MG63 (cell line): ENCODE data around the gene LPGAT1. TPM values are rescaled to one million over a fixed set of nuclear protein-coding genes. Genes with fewer than 3 reads are reported as not detected.
"Not testable (repeated sequence)": the region's sequence is repeated elsewhere in the genome, so short reads cannot be mapped to it uniquely, and the experiment has no call there.

Experiments
- DNase-seq: peaks from one replicate; pipeline ENCODE4 v3.0.0-alpha.2; 2020
- H3K27me3 ChIP-seq: fragments of 250-450 bp; sonication (Bioruptor Pico); 2 replicates; pipeline ENCODE4 v1.5.1; 2020; ENCODE audit warnings: mild to moderate bottlenecking, moderate library complexity
- H3K36me3 ChIP-seq: fragments of 250-450 bp; sonication (Bioruptor Pico); 2 replicates; pipeline ENCODE4 v1.5.1; 2020; ENCODE audit warnings: mild to moderate bottlenecking, moderate library complexity
- H3K4me3 ChIP-seq: fragments of 250-450 bp; sonication (Bioruptor Pico); 2 replicates; pipeline ENCODE4 v1.5.1; 2020; ENCODE audit warnings: mild to moderate bottlenecking, moderate library complexity
- H3K9me3 ChIP-seq: fragments of 250-450 bp; sonication (Bioruptor Pico); 2 replicates; pipeline ENCODE4 v1.5.1; 2020; ENCODE audit warnings: mild to moderate bottlenecking, moderate library complexity
- total RNA-seq: library from RNA; depleted of rRNA; stranded (reverse); fragments of >200 nt; shearing (Covaris generic); gene quantifications from 2 replicates; pipeline ENCODE4 v1.2.3, GENCODE V29; 2014; ENCODE audit warnings: low replicate concordance

Gene LPGAT1
- total RNA-seq, 1 experiment from 2014 or later, result 17.9 TPM

DNA sequence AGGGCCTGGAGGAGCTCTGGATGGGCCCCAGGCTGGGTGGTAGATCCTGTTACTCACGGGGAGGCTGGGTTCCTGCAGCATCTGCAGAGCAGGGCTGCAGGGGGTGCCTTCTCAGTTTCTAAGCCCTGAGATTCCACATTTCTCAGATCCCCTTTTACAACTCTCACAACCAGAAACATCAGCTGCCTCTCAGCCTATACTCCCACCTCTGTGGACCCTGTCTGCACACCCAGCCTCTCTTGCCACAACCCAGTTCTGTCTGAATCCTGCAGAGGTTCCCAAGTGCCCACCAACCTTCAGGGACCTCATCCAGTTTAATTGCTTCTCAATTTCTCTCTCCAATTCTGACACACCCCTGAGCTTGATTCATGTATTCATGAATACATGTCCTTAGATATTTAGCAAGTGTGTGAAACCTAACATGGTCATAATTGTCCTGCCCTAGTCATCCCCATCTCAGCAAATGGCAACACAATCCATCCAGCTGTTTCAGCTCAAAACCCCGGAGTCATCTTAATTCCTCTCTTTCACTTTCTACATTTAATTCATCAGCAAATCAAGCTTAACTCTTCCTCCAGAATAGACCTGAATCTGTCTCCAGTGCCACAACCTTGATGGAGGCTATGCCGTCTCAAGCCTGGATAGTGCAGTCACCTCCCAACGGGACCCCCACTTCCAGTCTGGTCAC, 98.1 kb downstream of the LPGAT1 start:
- no peaks in the 10 kb centered on the region for H3K9me3 ChIP-seq
- H3K4me3 ChIP-seq, result no peak overlapping the region
- no peaks in the 10 kb centered on the region for H3K36me3 ChIP-seq
- no peaks in the 10 kb centered on the region for H3K27me3 ChIP-seq
- DNase-seq, result no peak

DNA sequence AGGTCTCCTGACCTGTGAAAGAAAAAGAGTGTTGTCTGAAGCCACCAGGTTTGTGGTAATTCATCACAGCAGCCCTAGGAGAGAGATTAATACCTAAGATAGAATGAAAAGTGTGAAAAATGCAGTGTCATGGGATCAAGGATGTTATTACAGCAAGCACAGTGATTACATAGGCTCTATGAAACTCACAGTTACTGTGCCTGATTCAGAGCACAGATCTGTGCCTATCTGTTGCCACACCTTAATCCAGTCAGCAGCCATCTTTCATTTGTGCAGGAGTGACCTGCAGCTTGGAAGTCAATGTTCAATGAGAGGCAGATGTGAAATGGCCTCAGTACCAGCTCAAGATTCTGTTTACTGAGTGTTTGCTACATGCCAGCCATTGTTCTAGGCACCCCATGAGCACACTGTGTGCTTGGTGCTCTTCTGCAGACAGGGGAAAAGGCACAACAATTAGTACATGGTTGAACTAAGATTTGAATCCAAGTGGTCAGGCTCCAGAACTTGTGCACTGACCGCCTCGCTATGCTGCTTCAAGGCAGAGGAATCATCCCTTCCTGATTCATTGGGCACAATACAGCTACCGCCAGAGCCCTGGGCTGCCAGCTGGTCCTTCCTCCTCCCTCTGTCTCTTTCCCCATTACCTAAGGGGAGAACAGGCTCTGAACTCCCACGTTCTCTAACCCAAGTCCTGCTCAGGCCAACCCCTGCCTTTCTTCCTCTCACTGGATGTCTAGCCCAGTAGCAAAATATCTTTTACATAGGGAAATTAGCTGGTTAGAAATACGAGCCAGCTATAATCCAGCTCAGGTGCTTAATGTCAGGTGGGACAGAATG, 98.9 kb downstream of the LPGAT1 start:
- DNase-seq, result no peak
- H3K4me3 ChIP-seq, result no peak overlapping the region

DNA sequence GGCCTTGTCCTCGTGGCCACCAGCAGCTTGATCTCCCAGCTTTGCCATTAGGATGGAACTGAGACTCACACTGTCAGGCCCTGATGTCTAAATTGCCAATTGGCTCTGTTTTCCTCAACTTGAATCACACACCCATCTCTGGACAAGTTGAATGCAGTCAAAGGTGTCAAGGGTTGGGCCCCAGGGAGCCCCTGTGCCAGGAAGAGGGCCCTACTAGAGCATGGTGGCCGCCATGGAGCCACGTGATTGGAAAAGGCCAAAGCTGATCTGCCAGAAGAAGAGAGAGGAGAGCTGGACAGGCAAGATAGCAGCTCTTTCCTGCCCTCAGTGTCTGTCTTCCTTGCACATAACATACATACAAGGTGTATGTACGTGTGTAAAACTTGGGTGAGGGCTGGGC, 100.2 kb downstream of the LPGAT1 start:
- Histone ChIP-seq H3K9me3 (no peaks in the 10 kb centered on the region), H3K27me3 (no peaks in the 10 kb centered on the region), H3K36me3 (no peaks in the 10 kb centered on the region), H3K4me3 (no peak overlapping the region)
- DNase-seq, result no peak

More for the DNA sequence above, 98.9 kb downstream of the LPGAT1 start:
- no peaks in the 10 kb centered on the region for H3K9me3 ChIP-seq
- no peaks in the 10 kb centered on the region for H3K36me3 ChIP-seq
- H3K27me3 ChIP-seq, result no peaks in the 10 kb centered on the region

DNA sequence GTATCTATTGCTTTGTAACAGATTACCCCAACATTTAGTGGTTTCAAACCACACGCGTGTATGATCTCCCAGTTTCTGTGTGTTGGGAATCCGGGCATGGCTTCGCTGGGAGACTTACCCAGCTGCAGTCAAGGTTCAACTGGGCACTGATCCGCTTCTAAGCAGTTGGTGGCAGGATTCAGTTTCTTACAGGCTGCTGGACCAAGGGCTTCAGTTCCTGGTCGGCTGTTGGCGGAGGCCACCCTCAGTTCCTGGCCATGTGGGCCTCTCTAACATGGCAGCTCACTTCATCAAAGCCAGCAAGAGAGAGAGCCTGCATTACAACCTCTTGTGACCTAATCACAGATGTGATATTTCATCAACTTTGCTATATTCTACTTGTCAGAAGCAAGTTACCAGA, 101.3 kb downstream of the LPGAT1 start:
- Histone ChIP-seq H3K36me3 (no peaks in the 10 kb centered on the region), H3K4me3 (no peak overlapping the region), H3K27me3 (no peaks in the 10 kb centered on the region), H3K9me3 (no peaks in the 10 kb centered on the region)
- DNase-seq, result no peak

DNA sequence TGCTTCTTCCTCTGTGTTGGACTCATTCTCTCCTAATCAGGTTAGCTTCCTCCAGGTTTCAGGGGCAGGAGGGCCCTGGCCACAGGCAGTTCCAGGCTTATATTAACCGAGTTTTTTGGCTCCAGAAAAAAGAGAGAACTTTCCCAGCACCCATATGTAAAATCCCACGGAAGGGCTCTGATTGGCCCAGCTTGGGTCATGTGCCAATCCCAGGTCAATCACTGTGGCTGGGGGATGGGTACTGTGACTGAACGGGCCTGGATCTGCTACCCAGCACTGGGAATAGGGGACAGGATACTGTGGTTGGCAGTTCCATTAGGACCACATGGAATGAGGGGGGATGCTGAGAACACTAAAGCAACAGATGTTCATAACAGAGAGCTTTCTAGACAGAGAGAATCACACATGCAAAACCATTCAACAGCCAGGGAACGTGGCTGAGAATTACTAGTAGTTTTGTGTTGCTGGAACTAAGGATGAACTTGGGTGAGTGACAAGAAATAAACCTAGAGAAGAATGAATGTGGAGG, 104.0 kb downstream of the LPGAT1 start:
- no peaks in the 10 kb centered on the region for H3K9me3 ChIP-seq
- no peaks in the 10 kb centered on the region for H3K36me3 ChIP-seq
- H3K27me3 ChIP-seq, result no peaks in the 10 kb centered on the region
- no peak for DNase-seq
- no peak overlapping the region for H3K4me3 ChIP-seq

DNA sequence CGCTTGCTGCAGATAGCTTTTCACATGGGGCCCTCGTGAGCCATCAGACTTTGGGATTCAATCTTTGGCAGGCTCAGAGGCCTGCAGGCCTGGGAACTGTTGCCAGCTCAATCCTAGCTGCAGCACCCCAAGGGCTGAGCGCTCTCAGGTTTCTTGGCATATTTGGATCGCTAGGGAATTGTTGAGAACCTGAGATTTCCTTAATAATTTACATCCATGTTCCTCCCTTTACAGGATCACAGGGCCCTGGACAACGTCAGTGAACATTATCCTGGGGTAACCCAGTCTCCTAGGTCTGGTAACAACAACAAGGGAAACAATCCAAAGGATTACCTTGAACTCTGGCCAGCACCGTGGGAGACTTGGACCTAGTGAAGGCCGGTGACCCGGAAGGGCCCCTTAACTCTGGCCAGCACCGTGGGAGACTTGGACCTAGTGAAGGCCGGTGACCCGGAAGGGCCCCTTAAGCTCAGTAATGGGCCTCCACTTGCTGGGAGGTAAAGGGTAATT, 105.8 kb downstream of the LPGAT1 start:
- H3K27me3 ChIP-seq, result no peaks in the 10 kb centered on the region
- H3K4me3 ChIP-seq, result no peak overlapping the region
- no peaks in the 10 kb centered on the region for H3K36me3 ChIP-seq
- no peaks in the 10 kb centered on the region for H3K9me3 ChIP-seq
- DNase-seq, result peak; percentile 60

DNA sequence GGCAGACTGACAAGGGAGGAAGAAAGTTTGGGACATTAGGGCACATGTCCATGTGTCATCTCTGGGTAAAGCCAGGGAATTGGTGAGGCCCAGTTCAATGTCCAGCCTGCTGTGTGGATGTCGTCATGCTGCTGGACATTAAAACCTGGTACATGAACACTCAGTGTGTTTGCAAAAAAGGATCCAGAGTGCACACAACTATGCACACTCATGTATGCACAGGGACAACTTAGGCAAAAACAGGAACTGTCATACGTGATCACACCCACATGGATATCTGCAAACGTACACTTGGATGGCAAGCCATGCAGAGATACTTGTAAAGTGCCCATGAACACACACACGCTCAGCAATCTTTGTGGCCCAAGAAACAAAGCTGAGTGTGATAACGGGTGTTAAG, 107.3 kb downstream of the LPGAT1 start:
- Histone ChIP-seq H3K36me3 (no peaks in the 10 kb centered on the region), H3K9me3 (no peaks in the 10 kb centered on the region), H3K27me3 (no peaks in the 10 kb centered on the region), H3K4me3 (no peak overlapping the region)
- no peak for DNase-seq

DNA sequence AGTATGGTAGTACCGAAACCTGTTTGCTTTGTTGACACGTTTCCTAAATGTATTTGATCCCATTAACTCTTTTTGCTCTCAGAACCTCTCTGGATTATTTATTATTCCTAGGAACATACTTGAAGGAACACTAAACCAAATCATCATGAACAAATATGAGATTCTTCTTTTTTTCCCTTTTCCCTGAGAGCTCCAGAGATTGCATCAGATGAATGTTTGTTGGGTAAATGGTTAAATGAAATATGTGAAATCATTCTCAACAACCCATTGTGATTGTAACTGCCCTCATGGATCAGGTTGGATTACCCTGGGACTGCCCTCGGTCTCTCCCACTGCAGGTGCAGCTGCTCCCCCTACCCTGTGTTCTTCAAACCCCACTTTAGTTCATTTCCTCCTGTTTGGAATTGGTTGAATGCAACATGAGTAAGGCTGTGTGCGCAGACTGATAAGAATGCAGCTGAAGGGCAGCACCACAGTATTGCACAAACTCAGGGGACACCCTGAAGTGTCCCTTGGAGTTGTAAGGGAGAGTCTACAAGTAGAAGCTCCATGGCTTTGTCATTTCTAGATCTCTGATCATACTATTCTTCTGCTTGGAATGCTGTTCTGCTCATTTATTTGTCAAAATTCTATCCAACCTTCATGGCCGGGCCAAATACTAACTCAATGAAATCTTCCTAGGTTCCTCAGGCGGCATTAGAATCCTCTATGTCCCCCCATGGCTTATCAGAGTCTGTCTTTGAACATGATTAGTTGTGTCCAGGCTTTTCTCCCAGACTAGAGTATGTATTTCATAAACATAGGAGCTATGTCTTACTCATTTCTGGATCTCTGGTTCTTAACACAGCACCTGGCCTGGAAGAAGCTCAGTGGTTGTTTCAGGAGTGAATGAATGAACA, 108.0 kb downstream of the LPGAT1 start:
- Histone ChIP-seq H3K27me3 (no peaks in the 10 kb centered on the region), H3K9me3 (no peaks in the 10 kb centered on the region), H3K4me3 (no peak overlapping the region), H3K36me3 (no peaks in the 10 kb centered on the region)
- no peak for DNase-seq

DNA sequence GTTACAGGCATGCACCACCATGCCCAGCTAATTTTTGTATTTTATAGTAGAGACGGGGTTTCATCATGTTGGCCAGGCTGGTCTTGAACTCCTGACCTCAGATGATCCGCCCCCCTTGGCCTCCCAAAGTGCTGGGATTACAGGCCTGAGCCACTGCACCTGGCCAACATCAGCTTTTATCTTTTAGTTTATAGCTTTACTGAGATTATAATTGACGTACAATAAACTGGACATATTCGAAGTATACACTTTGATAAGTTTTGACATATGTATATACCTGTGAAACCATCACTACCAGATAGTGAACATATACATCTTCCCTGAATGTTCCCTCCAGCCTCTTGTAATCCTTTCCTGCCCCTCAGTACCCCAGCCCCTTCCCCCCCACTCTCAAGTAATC, 114.0 kb downstream of the LPGAT1 start:
- H3K4me3 ChIP-seq, H3K9me3 ChIP-seq, H3K27me3 ChIP-seq, H3K36me3 ChIP-seq, DNase-seq: not testable (repeated sequence)

DNA sequence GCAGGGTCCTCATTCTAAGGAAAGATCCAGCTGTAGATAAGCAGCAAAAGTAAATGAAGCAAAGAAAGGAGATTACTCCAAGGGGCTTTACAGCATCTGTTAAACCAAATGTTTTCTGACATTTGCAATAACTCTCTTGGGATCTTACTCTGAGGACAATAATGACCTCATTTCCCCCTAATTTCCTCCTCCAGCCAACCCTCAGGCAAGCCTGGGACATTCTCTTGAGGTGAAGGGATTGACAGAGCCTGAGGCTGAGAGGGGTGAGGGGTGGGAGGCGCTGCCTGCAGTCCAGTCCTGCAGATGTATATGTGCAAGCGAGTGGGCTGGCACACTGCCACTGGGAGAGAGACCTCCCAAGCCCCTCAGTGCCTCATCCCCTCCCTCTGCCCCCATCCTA, 114.6 kb downstream of the LPGAT1 start:
- H3K36me3 ChIP-seq, result no peaks in the 10 kb centered on the region
- H3K4me3 ChIP-seq, result no peak overlapping the region
- no peaks in the 10 kb centered on the region for H3K27me3 ChIP-seq
- DNase-seq, result no peak
- H3K9me3 ChIP-seq, result no peaks in the 10 kb centered on the region

DNA sequence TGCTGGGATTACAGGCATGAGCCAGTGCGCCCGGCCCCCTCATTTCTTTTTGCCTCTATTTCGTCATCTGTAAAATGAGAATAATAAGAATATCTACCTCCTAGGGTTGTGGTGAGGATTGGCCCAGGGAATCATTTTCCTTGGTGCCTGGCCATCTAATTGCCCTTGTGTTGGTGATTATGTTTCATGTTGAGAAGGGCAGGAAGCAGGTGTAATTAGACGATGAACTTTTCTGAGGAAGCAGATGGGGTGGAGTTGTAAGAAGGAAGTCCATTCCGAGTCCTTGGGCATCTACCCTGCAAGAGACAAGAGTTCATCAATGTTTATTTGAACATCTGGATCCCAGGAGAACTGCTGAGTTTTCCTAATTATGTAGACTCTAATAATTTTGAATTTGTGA, 116.4 kb downstream of the LPGAT1 start:
- DNase-seq, result no peak
- Histone ChIP-seq H3K36me3 (no peaks in the 10 kb centered on the region), H3K4me3 (no peak overlapping the region), H3K27me3 (no peaks in the 10 kb centered on the region), H3K9me3 (no peaks in the 10 kb centered on the region)

DNA sequence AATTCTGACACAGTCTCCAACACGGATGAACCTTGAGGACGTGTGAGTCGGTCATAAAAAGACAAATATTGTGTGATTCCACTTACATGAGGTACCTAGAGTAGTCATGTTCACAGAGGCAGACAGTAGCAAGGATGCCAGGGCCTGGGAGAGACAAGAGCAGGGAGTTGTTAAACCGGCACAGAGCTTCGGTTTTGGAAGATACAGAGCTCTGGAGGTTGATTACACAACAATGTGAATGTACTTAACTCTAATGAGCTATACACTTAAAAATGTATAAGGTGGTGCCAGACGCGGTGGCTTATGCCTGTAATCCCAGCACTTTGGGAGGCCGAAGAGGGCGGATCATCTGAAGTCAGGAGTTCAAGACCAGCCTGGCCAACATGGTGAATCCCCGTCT, 117.3 kb downstream of the LPGAT1 start:
- Histone ChIP-seq H3K27me3 (no peaks in the 10 kb centered on the region), H3K36me3 (no peaks in the 10 kb centered on the region), H3K9me3 (no peaks in the 10 kb centered on the region), H3K4me3 (no peak overlapping the region)
- peak; percentile 5 for DNase-seq

DNA sequence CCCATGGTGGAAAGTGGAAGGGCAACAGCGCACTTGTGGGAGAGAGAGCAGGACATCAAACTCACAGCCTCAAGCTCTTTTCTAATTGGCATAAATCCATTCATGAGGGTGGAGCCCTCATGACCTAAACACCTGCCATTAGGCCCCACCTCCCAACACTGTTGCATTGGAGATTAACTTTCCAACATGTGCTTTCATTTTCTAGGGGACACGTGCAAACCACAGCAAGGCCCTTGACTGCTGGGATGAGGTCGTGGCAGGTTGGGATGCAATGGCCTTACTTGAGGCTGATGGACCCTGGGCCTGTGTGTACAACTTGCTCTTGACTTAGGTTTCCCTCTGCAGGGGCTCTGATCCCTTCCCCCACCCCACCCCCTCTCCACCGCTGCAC, 119.3 kb downstream of the LPGAT1 start:
- no peak overlapping the region for H3K4me3 ChIP-seq
- H3K27me3 ChIP-seq, result no peaks in the 10 kb centered on the region
- H3K9me3 ChIP-seq, result no peaks in the 10 kb centered on the region
- no peak for DNase-seq
- no peaks in the 10 kb centered on the region for H3K36me3 ChIP-seq

DNA sequence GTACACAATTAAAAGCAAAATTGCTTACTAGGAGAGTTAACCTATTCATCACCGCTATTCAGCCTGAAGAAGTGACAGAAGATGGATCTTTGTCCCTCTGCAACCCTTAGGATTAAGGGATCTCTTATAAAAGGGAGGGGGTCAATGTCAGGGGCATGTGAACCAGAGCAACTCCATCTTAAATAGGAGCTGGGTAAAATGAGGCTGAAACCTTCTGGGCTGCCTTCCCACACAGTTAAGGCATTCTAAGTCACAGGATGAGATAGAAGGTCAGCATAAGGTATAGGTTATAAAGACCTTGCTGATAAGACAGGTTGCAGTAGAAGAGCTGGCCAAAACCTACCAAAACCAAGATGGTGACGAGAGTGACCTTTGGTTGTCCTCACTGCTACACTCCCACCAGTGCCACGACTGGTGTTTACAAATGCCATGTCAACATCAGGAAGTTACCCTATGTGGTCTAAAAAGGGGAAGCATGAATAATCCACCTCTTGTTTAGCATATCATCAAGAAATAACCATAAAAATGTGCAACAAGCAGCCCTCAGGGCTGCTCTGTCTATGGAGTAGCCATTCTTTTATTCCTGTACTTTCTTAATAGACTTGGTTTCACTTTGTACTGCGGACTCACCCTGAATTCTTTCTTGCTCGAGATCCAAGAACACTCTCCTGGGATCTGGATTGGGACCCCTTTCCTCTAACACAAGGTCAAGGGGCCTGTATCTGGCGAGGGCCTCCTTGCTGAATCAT, 119.8 kb downstream of the LPGAT1 start:
- Histone ChIP-seq H3K9me3 (no peaks in the 10 kb centered on the region), H3K36me3 (no peaks in the 10 kb centered on the region), H3K27me3 (no peaks in the 10 kb centered on the region), H3K4me3 (no peak overlapping the region)
- DNase-seq, result no peak

DNA sequence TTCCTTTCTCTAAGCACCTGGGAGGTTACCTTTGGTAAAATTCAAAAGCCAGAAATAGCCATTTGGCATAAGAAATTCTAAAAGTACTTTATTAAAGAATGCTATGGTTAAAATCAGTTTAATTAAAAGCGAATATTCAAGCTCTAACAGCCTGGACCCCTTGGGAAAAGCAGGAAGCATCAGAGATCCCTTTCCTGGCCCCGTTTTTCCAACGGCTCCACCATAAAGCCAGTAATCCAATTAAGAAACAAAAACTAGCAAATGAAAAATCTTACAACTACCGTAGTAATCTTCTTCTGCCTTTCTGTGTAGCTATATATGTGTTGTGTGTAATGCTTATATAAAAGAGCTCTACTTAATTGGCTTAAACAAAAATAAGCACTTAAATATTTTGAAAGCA, 121.6 kb downstream of the LPGAT1 start:
- Histone ChIP-seq H3K36me3 (no peaks in the 10 kb centered on the region), H3K27me3 (no peaks in the 10 kb centered on the region), H3K4me3 (no peak overlapping the region), H3K9me3 (no peaks in the 10 kb centered on the region)
- no peak for DNase-seq

DNA sequence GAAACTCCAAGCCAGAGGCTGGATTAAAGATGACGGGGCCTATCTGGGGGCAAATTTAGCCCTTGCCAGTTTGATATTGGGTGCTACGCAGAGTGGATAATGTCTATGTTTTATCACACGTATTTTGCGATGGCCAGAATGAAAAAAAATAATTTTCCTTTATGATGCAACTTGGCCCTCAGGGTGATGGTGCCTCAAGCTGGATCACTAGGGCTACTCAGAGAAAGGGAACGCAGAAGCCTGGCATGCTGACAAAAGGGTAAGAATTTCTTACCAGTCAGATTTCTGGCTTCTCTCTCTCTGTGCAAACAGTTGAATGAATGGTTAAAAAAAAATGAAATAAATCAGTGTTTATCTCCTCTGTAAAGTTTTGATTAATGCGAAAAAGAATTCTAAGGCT, 122.6 kb downstream of the LPGAT1 start:
- Histone ChIP-seq H3K4me3 (no peak overlapping the region), H3K9me3 (no peaks in the 10 kb centered on the region), H3K36me3 (no peaks in the 10 kb centered on the region), H3K27me3 (no peaks in the 10 kb centered on the region)
- DNase-seq, result no peak
